Esophagus mucosa (tissue), 1 donor: Measurements from ENCODE around the gene IGF2BP2. TPM values are rescaled to one million over a fixed set of nuclear protein-coding genes. Genes with fewer than 3 reads are reported as not detected.

Experiments used
- ATAC-seq: fragments of 200-7000 bp; cut with Tn5 transposase; one replicate; pipeline ENCODE4 v1.9.1; 2020
- total RNA-seq: library from RNA; stranded (reverse); gene quantifications from one replicate; pipeline ENCODE4 v1.2.4, GENCODE V29; 2023
- donor health status: DM: yes; HTN: yes; CAD: no.

IGF2BP2 gene
- total RNA-seq, 1 donor from 2014 or later: 4.9 TPM

GRCh38 chr3:185764163-185764979, 60.5 kb downstream of the IGF2BP2 start:
- no peak for ATAC-seq

- ATAC-seq: no peak
Observed at GRCh38 chr3:185763347-185764005, 61.4 kb downstream of the IGF2BP2 start.

GRCh38 chr3:185760550-185760949, 64.3 kb downstream of the IGF2BP2 start:
- no peak for ATAC-seq

- ATAC-seq: no peak
Observed at GRCh38 chr3:185760088-185760487, 64.8 kb downstream of the IGF2BP2 start.

GRCh38 chr3:185759512-185759911, 65.3 kb downstream of the IGF2BP2 start:
- ATAC-seq: no peak

GRCh38 chr3:185758912-185759311, 65.9 kb downstream of the IGF2BP2 start:
- no peak for ATAC-seq

- ATAC-seq: no peak
Observed at GRCh38 chr3:185757176-185757575, 67.7 kb downstream of the IGF2BP2 start.

GRCh38 chr3:185756477-185756876, 68.4 kb downstream of the IGF2BP2 start:
- no peak for ATAC-seq

GRCh38 chr3:185754920-185755319, 69.9 kb downstream of the IGF2BP2 start:
- ATAC-seq: no peak

GRCh38 chr3:185753354-185753753, 71.5 kb downstream of the IGF2BP2 start:
- ATAC-seq: no peak

GRCh38 chr3:185750702-185751101, 74.1 kb downstream of the IGF2BP2 start:
- ATAC-seq: no peak

- ATAC-seq: no peak
Observed at GRCh38 chr3:185750015-185750414, 74.8 kb downstream of the IGF2BP2 start.

- peak; percentile 60 for ATAC-seq
Observed at GRCh38 chr3:185746470-185746869, 78.4 kb downstream of the IGF2BP2 start.

- peak; percentile 65 for ATAC-seq
Observed at GRCh38 chr3:185744997-185745843, 79.6 kb downstream of the IGF2BP2 start.

- ATAC-seq: no peak
Observed at GRCh38 chr3:185741586-185741985, 83.3 kb downstream of the IGF2BP2 start.

- ATAC-seq: no peak
Observed at GRCh38 chr3:185740133-185740532, 84.7 kb downstream of the IGF2BP2 start.

GRCh38 chr3:185739264-185739701, 85.6 kb downstream of the IGF2BP2 start:
- ATAC-seq: no peak

GRCh38 chr3:185737740-185738680, 86.8 kb downstream of the IGF2BP2 start:
- ATAC-seq: no peak

- ATAC-seq: no peak
Observed at GRCh38 chr3:185737020-185737419, 87.8 kb downstream of the IGF2BP2 start.

- no peak for ATAC-seq
Observed at GRCh38 chr3:185734725-185735096, 90.1 kb downstream of the IGF2BP2 start.

- peak; percentile 90 for ATAC-seq
Observed at GRCh38 chr3:185733980-185734724, 90.7 kb downstream of the IGF2BP2 start.
